ENCODE measurements around the gene CYRIA. TPM values are rescaled to one million over a fixed set of nuclear protein-coding genes. Genes with fewer than 3 reads are reported as not detected.

The CYRIA gene
- total RNA-seq, 3 donors from 2014 or later = 12.5 to 18.7 (median 17.7) TPM

- peaks cover 7 to 9% of the 10 kb centered on the region in 2 donors for H3K4me1 ChIP-seq
- H3K36me3 ChIP-seq = no peaks in the 10 kb centered on the region
- TF ChIP-seq, protein P1, sequence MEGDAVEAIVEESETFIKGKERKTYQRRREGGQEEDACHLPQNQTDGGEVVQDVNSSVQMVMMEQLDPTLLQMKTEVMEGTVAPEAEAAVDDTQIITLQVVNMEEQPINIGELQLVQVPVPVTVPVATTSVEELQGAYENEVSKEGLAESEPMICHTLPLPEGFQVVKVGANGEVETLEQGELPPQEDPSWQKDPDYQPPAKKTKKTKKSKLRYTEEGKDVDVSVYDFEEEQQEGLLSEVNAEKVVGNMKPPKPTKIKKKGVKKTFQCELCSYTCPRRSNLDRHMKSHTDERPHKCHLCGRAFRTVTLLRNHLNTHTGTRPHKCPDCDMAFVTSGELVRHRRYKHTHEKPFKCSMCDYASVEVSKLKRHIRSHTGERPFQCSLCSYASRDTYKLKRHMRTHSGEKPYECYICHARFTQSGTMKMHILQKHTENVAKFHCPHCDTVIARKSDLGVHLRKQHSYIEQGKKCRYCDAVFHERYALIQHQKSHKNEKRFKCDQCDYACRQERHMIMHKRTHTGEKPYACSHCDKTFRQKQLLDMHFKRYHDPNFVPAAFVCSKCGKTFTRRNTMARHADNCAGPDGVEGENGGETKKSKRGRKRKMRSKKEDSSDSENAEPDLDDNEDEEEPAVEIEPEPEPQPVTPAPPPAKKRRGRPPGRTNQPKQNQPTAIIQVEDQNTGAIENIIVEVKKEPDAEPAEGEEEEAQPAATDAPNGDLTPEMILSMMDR (IDR thresholded peaks at IDR 0.05) = no peak
- TF ChIP-seq POLR2AphosphoS5 (IDR thresholded peaks at IDR 0.05) (no peak), POLR2A (IDR thresholded peaks at IDR 0.05) (no peak)
- no peak for DNase-seq (ENCODE audit: low spot score in 2 of 2)
- no peaks in the 10 kb centered on the region for H3K27me3 ChIP-seq
- H3K9me3 ChIP-seq = no peaks in the 10 kb centered on the region
- peak overlapping the region in 1 of 2 donors; percentile 40 for H3K27ac ChIP-seq
- no peak overlapping the region for H3K4me3 ChIP-seq
- intact Hi-C loops (cut with DNase I; ENCODE audit: low total_unique reads) = no loop called here
Measured at GRCh38 chr2:16660556-16660955, 5.1 kb downstream of the CYRIA start.

- no peak overlapping the region for H3K4me3 ChIP-seq
- peaks cover 7 to 9% of the 10 kb centered on the region in 2 donors for H3K4me1 ChIP-seq
- peak overlapping the region; percentile 10 to 40 for H3K27ac ChIP-seq
- no peaks in the 10 kb centered on the region for H3K9me3 ChIP-seq
- intact Hi-C loops (cut with DNase I; ENCODE audit: low total_unique reads) = no loop called here
- no peak for DNase-seq (ENCODE audit: low spot score in 2 of 2)
- H3K36me3 ChIP-seq = no peaks in the 10 kb centered on the region
- no peaks in the 10 kb centered on the region for H3K27me3 ChIP-seq
- TF ChIP-seq, protein P1 (IDR thresholded peaks at IDR 0.05) = no peak
- no peak for TF ChIP-seq POLR2A (IDR thresholded peaks at IDR 0.05)
- no peak for TF ChIP-seq POLR2AphosphoS5 (IDR thresholded peaks at IDR 0.05)
Measured at GRCh38 chr2:16660114-16660513, 5.5 kb downstream of the CYRIA start.

DNA sequence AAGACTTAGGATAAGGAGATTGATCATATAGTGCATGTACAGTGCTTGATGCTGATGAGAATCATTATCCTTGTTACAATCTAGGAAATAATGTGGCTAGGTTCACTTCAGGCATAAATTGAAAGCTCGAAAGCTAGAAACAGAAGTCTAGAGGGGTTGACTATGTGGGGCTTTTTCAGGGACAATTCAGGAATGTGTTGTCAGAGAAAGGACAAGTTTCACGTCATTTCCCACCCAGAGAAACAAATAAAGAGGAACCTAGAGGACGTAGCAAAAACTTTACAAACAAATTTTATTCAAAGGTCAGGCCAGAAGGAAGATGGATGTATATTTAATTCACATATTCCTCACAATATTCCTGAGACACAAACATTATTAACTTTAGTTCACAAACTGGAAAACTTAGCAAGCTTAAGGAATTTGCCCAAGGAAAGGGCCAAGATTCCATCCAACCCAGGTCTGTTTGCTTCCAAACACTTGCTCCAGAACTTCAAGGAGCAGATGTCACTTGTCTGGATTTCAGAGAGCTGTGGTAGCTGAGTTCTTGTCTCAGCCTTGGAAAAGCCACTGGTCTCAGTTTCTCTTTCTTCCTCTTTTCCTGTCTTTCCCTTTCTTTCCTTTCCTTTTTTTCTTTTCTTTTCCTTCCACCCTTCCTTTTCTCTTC lies 7.4 kb downstream of the CYRIA start:
- DNase-seq (ENCODE audit: low spot score in 2 of 2) = no peak
- peak overlapping the region in 1 of 2 donors; percentile 48 for H3K27ac ChIP-seq
- H3K4me3 ChIP-seq = no peak overlapping the region
- H3K4me1 ChIP-seq = peaks cover 5 to 15% of the 10 kb centered on the region in 2 donors
- intact Hi-C loops (cut with DNase I; ENCODE audit: low total_unique reads) = no loop called here
- no peaks in the 10 kb centered on the region for H3K27me3 ChIP-seq
- H3K9me3 ChIP-seq = no peaks in the 10 kb centered on the region
- TF ChIP-seq POLR2A (IDR thresholded peaks at IDR 0.05) (no peak), POLR2AphosphoS5 (IDR thresholded peaks at IDR 0.05) (no peak)
- TF ChIP-seq, protein P1 (IDR thresholded peaks at IDR 0.05) = no peak
- no peaks in the 10 kb centered on the region for H3K36me3 ChIP-seq

DNA sequence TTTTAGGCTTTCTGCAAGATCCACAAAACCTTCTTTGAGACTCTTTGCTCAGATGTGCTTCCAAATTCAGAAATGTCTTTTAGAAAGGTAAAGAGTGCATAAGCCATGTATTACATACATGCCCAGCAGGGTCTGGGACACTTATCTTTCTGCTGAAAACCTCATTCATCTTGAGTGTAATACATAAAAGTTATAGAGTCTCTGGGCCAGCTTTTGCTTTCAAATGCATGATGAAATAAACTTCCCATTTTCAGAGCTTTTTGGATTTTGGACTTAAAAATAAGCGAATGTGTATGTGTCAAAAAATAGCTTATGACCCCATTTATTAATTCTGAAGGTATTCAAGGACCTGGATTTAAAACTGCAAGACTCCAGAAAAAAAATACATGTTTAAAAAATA lies 8.0 kb downstream of the CYRIA start:
- intact Hi-C loops (cut with DNase I; ENCODE audit: low total_unique reads) = no loop called here
- H3K4me1 ChIP-seq = peaks cover 8 to 19% of the 10 kb centered on the region in 2 donors

More for the DNA sequence above, 8.0 kb downstream of the CYRIA start:
- H3K36me3 ChIP-seq = no peaks in the 10 kb centered on the region
- no peak for DNase-seq (ENCODE audit: low spot score in 2 of 2)
- TF ChIP-seq POLR2AphosphoS5 (IDR thresholded peaks at IDR 0.05) = no peak
- no peak for TF ChIP-seq POLR2A (IDR thresholded peaks at IDR 0.05)
- TF ChIP-seq, protein P1 (IDR thresholded peaks at IDR 0.05) = no peak
- H3K4me3 ChIP-seq = no peak overlapping the region
- H3K27me3 ChIP-seq = no peaks in the 10 kb centered on the region
- no peak overlapping the region for H3K27ac ChIP-seq
- H3K9me3 ChIP-seq = no peaks in the 10 kb centered on the region

All from breast epithelium (tissue), 4 donors.